Esophagus muscularis mucosa (tissue), 4 donors: ENCODE data around the gene ABR. TPM values are rescaled to one million over a fixed set of nuclear protein-coding genes. Genes with fewer than 3 reads are reported as not detected.
A peak's percentile ranks its signal among the peaks of the same experiment; 100 is the strongest.
"Not testable (repeated sequence)": the region's sequence is repeated elsewhere in the genome, so short reads cannot be mapped to it uniquely, and the experiment has no call there.

Experiments used
- DNase-seq: peaks from one replicate; pipeline ENCODE4 v3.0.0-alpha.2; 2017; ENCODE audit errors: extremely low spot score
- H3K27ac ChIP-seq, 4 donors: fragments of 200-600 bp; sonication (generic); replicated peaks in 1 of 4; 1 replicate in 3 of 4; 2 replicates in 1 of 4; pipeline ENCODE4 v1.5.1; 2016 to 2019; ENCODE audit warnings: mild to moderate bottlenecking in 1 of 4
- H3K27me3 ChIP-seq, 4 donors: fragments of 200-600 bp; sonication (generic); one replicate each; pipeline versions ENCODE4 v1.5.1 to v1.6.0; 2016 to 2019
- H3K36me3 ChIP-seq, 4 donors: fragments of 200-600 bp; sonication (generic); one replicate each; pipeline ENCODE4 v1.5.1; 2016 to 2019
- H3K4me1 ChIP-seq, 4 donors: fragments of 200-600 bp; sonication (generic); one replicate each; pipeline ENCODE4 v1.5.1; 2016 to 2019
- H3K4me3 ChIP-seq, 4 donors: fragments of 200-600 bp; sonication (generic); 1 replicate in 2 of 4; 2 replicates in 2 of 4; pipeline ENCODE4 v1.5.1; 2016 to 2019; ENCODE audit warnings: mild to moderate bottlenecking in 4 of 4, moderate library complexity in 1 of 4
- H3K9me3 ChIP-seq, 4 donors: fragments of 200-600 bp; sonication (generic); 1 replicate in 3 of 4; 2 replicates in 1 of 4; pipeline ENCODE4 v1.5.1; 2016 to 2019
- CTCF ChIP-seq, 3 experiments: fragments of 200-600 bp in 2 of 3; fragments of 450-650 bp in 1 of 3; sonication (generic) in 2 of 3; IDR thresholded peaks; one replicate each; pipeline ENCODE4 v1.5.1; 2017 to 2019; ENCODE audit warnings: antibody characterized with exemption in 3 of 3, mild to moderate bottlenecking in 2 of 3, moderate library complexity in 1 of 3
- EP300 ChIP-seq: sonication (generic); formaldehyde crosslinking; IDR thresholded peaks from one replicate; pipeline ENCODE4 v1.6.1; 2017; ENCODE audit warnings: antibody characterized with exemption
- POLR2A ChIP-seq: fragments of 450-650 bp; IDR thresholded peaks from one replicate; pipeline ENCODE4 v1.6.1; 2017; ENCODE audit warnings: antibody characterized with exemption, moderate library complexity, mild to moderate bottlenecking, low read depth
- POLR2AphosphoS5 ChIP-seq, 2 donors: sonication (generic); formaldehyde crosslinking; IDR thresholded peaks; one replicate each; pipeline ENCODE4 v1.6.1; 2017; ENCODE audit warnings: antibody characterized with exemption in 2 of 2
- WGBS: methylation state at CpG from one replicate; pipeline ENCODE4 v1.1.5; 2018; 5-methylcytosine and 5-hydroxymethylcytosine counted together
- intact Hi-C: fragments of 100-400 bp; cut with DNase I; formaldehyde crosslinking; loops from one replicate; pipeline ENCODE4 v1.15.1; 2023
- total RNA-seq, 4 donors: library from RNA; depleted of rRNA; stranded (reverse); fragments of >200 nt; gene quantifications; one replicate each; pipeline versions ENCODE4 v1.1.0 to v1.2.1, GENCODE V29; 2016

The ABR gene
- total RNA-seq, 4 donors from 2014 or later = 98.4 to 142 (median 114) TPM

GRCh38 chr17:1122533-1123392 is 57.0 kb downstream of the ABR start:
- intact Hi-C loops = loop anchor here (1.0 kb wide), 1 partner anchor 64 kb away; no protein-coding TSS in a partner anchor
- Histone ChIP-seq H3K4me3 (no peak overlapping the region), H3K36me3 (peaks cover 0 to 17% (median 9%) of the 10 kb centered on the region in 4 donors), H3K4me1 (peaks cover 25 to 41% (median 28%) of the 10 kb centered on the region in 4 donors), H3K27me3 (no peaks in the 10 kb centered on the region), H3K27ac (peak overlapping the region; percentile 47 to 62 (median 56)), H3K9me3 (no peaks in the 10 kb centered on the region)
- 18% methylated on average over 20 of the region's 21 CpGs for WGBS
- peak; percentile 97 for DNase-seq
- no peak for TF ChIP-seq POLR2A
- peak in 1 of 2 donors; percentile 65 for TF ChIP-seq POLR2AphosphoS5 (IDR thresholded peaks at IDR 0.05)
- TF ChIP-seq CTCF (IDR thresholded peaks at IDR 0.05) = peak; percentile 86 to 99 (median 97)

- DNase-seq, H3K9me3 ChIP-seq, H3K27ac ChIP-seq, intact Hi-C loops, H3K4me3 ChIP-seq, H3K27me3 ChIP-seq: not testable (repeated sequence)
- Histone ChIP-seq H3K36me3 (peaks cover 0 to 17% (median 9%) of the 10 kb centered on the region in 4 donors), H3K4me1 (peaks cover 25 to 41% (median 28%) of the 10 kb centered on the region in 4 donors)
- WGBS = 67% methylated on average over 1 of the region's 1 CpG
Observed at GRCh38 chr17:1121442-1121817, 58.4 kb downstream of the ABR start.

GRCh38 chr17:1120596-1121441 is 59.0 kb downstream of the ABR start:
- Histone ChIP-seq H3K9me3 (no peaks in the 10 kb centered on the region), H3K4me1 (peaks cover 28 to 40% (median 34%) of the 10 kb centered on the region in 4 donors), H3K4me3 (no peak overlapping the region), H3K27ac (no peak overlapping the region), H3K27me3 (no peaks in the 10 kb centered on the region), H3K36me3 (peaks cover 0 to 17% (median 9%) of the 10 kb centered on the region in 4 donors)
- no peak for DNase-seq
- TF ChIP-seq POLR2AphosphoS5 (IDR thresholded peaks at IDR 0.05) (no peak), POLR2A (no peak), CTCF (IDR thresholded peaks at IDR 0.05) (no peak), EP300 (no peak)
- intact Hi-C loops = no loop called here
- 92% methylated on average over 8 of the region's 12 CpGs for WGBS

GRCh38 chr17:1119924-1120323 is 59.9 kb downstream of the ABR start:
- peaks cover 0 to 15% (median 6%) of the 10 kb centered on the region in 4 donors for H3K36me3 ChIP-seq
- no peak for DNase-seq
- H3K4me3 ChIP-seq = no peak overlapping the region
- no peaks in the 10 kb centered on the region for H3K27me3 ChIP-seq
- no peak overlapping the region for H3K27ac ChIP-seq
- H3K9me3 ChIP-seq = no peaks in the 10 kb centered on the region
- TF ChIP-seq POLR2AphosphoS5 (IDR thresholded peaks at IDR 0.05) = no peak
- 69% methylated on average over 7 of the region's 8 CpGs for WGBS
- intact Hi-C loops = no loop called here
- peaks cover 37 to 44% (median 41%) of the 10 kb centered on the region in 4 donors for H3K4me1 ChIP-seq

- Histone ChIP-seq H3K9me3 (no peaks in the 10 kb centered on the region), H3K4me3 (no peak overlapping the region), H3K27ac (no peak overlapping the region), H3K36me3 (no peaks in the 10 kb centered on the region), H3K4me1 (peaks cover 25 to 33% (median 33%) of the 10 kb centered on the region in 4 donors), H3K27me3 (no peaks in the 10 kb centered on the region)
- 75% methylated on average over 4 of the region's 12 CpGs for WGBS
- intact Hi-C loops = no loop called here
- no peak for TF ChIP-seq POLR2AphosphoS5 (IDR thresholded peaks at IDR 0.05)
- no peak for TF ChIP-seq CTCF (IDR thresholded peaks at IDR 0.05)
- no peak for TF ChIP-seq EP300
- no peak for TF ChIP-seq POLR2A
- DNase-seq = no peak
Observed at GRCh38 chr17:1116602-1117001, 63.2 kb downstream of the ABR start.
